HG03060 (cell line): ENCODE measurements around the gene HLA-DQB1.
A peak's percentile ranks its signal among the peaks of the same experiment; 100 is the strongest.
"Not testable (repeated sequence)": the region's sequence is repeated elsewhere in the genome, so short reads cannot be mapped to it uniquely, and the experiment has no call there.

ENCODE experiments used
- ATAC-seq: cut with Tn5 transposase; IDR thresholded peaks from one replicate; pipeline ENCODE4 v1.9.1; 2021; ENCODE audit warnings: low read depth, moderate number of reproducible peaks; ENCODE audit not compliant: unreplicated experiment

Gene HLA-DQB1

GRCh38 chr6:32629793-32630192 lies 36.7 kb downstream of the HLA-DQB1 start:
- ATAC-seq = not testable (repeated sequence)

DNA sequence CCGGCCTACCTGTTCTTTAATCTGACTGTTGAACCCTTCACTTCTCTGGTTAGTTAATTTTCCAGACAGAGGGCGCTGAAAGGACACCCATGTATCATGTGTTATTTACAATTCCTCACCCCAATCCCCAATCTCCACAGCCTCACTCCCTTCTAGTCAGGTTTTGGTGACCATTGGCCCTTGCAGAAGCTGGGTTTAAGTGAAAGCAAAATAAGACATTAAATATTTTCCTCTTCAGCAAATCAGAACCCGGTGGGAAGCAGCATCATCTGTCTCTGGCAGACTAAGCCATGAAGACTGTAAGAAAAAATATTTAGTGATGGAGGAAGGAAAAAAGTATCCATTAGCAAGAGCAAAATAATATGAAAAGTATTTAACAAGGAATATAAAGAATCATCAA lies 38.6 kb downstream of the HLA-DQB1 start:
- no peak for ATAC-seq

- ATAC-seq = no peak
These were observed 39.2 kb downstream of the HLA-DQB1 start for GRCh38 chr6:32627249-32627648.

- no peak for ATAC-seq
These were observed 41.3 kb downstream of the HLA-DQB1 start for GRCh38 chr6:32625137-32625536.

GRCh38 chr6:32624565-32624964 lies 41.9 kb downstream of the HLA-DQB1 start:
- ATAC-seq = no peak

DNA sequence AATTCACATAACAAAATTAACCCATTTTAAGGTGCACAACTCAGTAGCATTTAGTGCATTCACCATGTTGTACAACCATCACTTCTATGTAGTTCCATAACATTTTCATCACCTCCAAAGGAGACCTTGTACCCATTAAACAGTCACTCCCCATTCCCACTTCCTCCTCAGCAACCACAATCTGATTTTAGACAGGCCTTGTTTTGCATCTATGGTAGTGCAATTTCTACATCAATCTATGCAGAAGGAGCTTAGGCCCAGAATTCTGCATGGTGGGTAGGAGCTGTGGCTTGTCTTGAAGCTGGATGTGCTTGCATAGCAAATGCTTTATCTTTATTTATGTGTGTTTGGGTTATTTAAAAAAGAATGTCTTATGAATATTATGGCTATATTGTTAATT lies 42.8 kb downstream of the HLA-DQB1 start:
- ATAC-seq = no peak

- peak; percentile 61 for ATAC-seq
These were observed 43.7 kb downstream of the HLA-DQB1 start for GRCh38 chr6:32622545-32623401.

- ATAC-seq = no peak
These were observed 45.1 kb downstream of the HLA-DQB1 start for GRCh38 chr6:32621372-32621771.

- no peak for ATAC-seq
These were observed 48.7 kb downstream of the HLA-DQB1 start for GRCh38 chr6:32617751-32618150.

DNA sequence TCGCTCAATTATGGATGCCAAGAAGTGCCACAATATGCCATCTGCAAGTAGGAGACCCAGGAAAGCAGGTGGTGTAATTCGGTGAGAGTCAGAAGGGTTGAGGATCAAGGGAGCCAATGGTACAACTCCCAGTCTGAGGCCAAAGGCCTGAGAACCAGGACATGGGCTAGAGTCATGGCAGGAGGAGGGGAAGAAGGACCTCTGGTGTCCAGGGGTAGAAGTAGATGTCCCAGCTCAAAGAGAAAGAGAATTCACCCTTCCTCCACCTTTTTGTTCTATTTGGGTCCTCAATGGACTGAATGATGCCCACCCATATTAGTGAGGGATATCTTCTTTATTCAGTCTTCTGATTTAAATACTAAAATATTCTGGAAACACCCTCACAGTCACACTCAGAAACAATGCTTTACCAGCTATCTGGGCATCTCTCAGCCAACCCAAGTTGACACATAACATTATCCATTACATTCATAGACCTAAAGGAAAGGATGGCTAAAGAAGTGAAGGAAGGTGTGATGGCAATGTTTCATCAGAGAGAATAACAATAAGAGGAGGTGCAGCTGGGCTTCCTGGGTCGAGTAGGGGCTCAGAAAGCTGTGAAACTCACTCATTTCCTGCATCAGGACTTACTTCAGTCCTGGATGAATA lies 50.4 kb downstream of the HLA-DQB1 start:
- ATAC-seq = no peak

DNA sequence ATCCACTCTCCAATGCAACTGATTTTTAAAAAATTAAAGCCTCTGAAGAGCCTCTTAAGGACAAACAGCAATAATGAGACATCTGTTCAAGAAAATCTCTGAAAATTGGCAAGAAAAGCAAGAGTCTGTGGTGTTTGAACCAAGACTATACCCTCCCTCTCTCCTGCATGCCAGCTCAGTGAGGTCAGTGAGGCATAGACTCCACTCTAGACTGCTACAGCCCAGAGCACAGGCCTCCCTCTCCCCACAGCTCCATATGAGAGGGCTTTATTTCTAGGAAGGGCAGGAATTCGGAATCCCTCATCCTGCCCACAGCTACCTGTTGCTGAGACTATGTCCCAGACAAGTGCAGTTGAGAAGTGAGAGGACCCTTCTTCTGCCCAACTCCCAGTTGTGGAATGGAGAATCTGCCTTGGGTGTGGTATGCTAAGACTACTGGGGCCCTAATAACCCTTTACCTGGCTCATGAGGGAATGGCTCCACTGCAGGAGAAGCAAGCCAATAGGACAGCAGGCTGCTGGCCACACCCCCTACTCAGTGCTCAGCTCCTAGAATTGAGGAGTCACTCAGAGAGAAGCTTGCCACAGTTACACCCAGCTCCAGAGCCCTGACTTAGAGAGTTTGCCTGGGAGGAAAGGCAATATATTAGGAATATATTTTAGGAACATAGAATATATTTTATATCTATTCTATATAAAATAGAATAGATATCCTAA lies 51.9 kb downstream of the HLA-DQB1 start:
- ATAC-seq = no peak

- no peak for ATAC-seq
These were observed 53.0 kb downstream of the HLA-DQB1 start for GRCh38 chr6:32613475-32613874.

DNA sequence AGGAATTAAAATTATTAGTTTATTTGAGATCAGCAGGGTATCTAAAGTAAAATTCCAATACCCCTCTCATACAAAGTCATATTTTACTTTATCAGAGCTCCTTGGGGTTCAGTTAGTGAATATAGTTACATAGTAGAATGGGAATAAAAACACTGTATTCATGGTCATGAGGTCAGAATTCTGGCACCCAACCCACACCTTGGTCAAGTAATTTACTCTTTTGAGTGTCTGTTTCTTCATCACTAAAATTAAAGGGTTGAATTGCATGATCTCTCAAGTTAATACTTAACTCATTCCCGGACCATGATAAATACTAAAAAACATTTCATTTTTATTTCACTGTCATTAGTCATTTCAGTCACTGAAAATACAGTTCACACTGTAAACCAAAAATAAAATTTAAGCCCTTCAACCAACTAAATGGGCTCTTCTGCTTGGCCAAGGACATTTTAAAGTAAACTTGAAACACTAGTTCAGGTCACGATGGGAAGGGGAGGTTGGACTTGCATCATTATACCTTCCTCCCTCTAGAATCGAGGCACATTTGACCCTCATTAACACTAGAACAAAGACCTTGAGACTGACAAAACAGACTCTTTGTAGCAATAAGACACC lies 55.7 kb downstream of the HLA-DQB1 start:
- no peak for ATAC-seq

- peak; percentile 85 for ATAC-seq
These were observed 56.5 kb downstream of the HLA-DQB1 start for GRCh38 chr6:32609731-32610640.
